GM12878 (cell line): ENCODE measurements around the gene GPR152. TPM values are rescaled to one million over a fixed set of nuclear protein-coding genes. Genes with fewer than 3 reads are reported as not detected.
A peak's percentile ranks its signal among the peaks of the same experiment; 100 is the strongest.

Source experiments
- ATAC-seq: fragments of 200-7000 bp; cut with Tn5 transposase; 3 replicates; pipeline ENCODE4 v1.9.1; 2020; ENCODE audit warnings: mild to moderate bottlenecking, moderate library complexity
- BruUV-seq: library from RNA; stranded (reverse); fragments of 400-500 nt; replicated peaks from 2 replicates; lab custom pipeline; 2021; lab: Mats Ljungman, UMichigan
- CTCF ChIA-PET: fragments of 300-600 bp; sonication (Branson Sonifier 250); formaldehyde crosslinking; extraction: SDS; loops from one replicate; lab custom pipeline; 2021; ENCODE audit warnings: inconsistent platforms; lab: Yijun Ruan, JAX
- POLR2A ChIA-PET: fragments of 350-600 bp; formaldehyde crosslinking; extraction: SDS; loops from one replicate; lab custom pipeline; 2021; ENCODE audit warnings: inconsistent platforms; lab: Charles Lee
- RAD21 ChIA-PET: fragments of 300-600 bp; sonication (Branson Sonifier 250); formaldehyde crosslinking; loops from one replicate; lab custom pipeline; 2023; ENCODE audit warnings: antibody characterized with exemption; ENCODE audit not compliant: unreplicated experiment; lab: Charles Lee
- SMC1A ChIA-PET: fragments of 300-600 bp; sonication (Branson Sonifier 250); formaldehyde crosslinking; loops from one replicate; lab custom pipeline; 2023; ENCODE audit not compliant: unreplicated experiment, uncharacterized antibody; lab: Charles Lee
- DNase-seq: peaks from one replicate; pipeline ENCODE4 v3.0.0-alpha.2; 2011; ENCODE audit warnings: low read depth, low spot score
- FAIRE-seq: peaks from 3 replicates; lab custom pipeline; 2011; peaks lifted over from hg19 to GRCh38; lab: Jason Lieb, UNC
- H2AFZ ChIP-seq: 2 replicates; pipeline ENCODE4 v1.6.0; 2011; ENCODE audit warnings: low read depth, low read length, control low read depth; ENCODE audit not compliant: control insufficient read depth
- H3K27ac ChIP-seq: 2 replicates; pipeline ENCODE4 v1.5.1; 2011; ENCODE audit warnings: control low read depth; ENCODE audit not compliant: control insufficient read depth, insufficient read depth
- H3K27me3 ChIP-seq, 2 experiments: replicated peaks in 1 of 2; 2 replicates each; pipeline versions ENCODE4 v1.6.0 to v1.6.1; 2011; ENCODE audit warnings: low read length in 1 of 2; ENCODE audit not compliant: control insufficient read depth in 2 of 2, insufficient read depth in 2 of 2
- H3K36me3 ChIP-seq, 2 experiments: 2 replicates each; pipeline ENCODE4 v1.5.1; 2011; ENCODE audit warnings: low read length in 1 of 2; ENCODE audit not compliant: control insufficient read depth in 2 of 2, insufficient read depth in 2 of 2
- H3K4me1 ChIP-seq: 2 replicates; pipeline ENCODE4 v1.6.1; 2011; ENCODE audit warnings: mild to moderate bottlenecking, low read length, moderate library complexity, mixed read lengths; ENCODE audit not compliant: control insufficient read depth, insufficient read depth
- H3K4me2 ChIP-seq: 2 replicates; pipeline ENCODE4 v1.6.0; 2011; ENCODE audit warnings: control low read depth; ENCODE audit not compliant: control insufficient read depth, insufficient read depth
- H3K4me3 ChIP-seq: fragments of 200-600 bp; sonication (generic); 2 replicates; pipeline ENCODE4 v1.5.1; 2016
- H3K79me2 ChIP-seq: 2 replicates; pipeline ENCODE4 v1.6.0; 2011; ENCODE audit warnings: low read length; ENCODE audit not compliant: control insufficient read depth, insufficient read depth
- H3K9ac ChIP-seq: 2 replicates; pipeline ENCODE4 v1.8.0; 2011; ENCODE audit warnings: low read length, control low read depth, mixed read lengths; ENCODE audit not compliant: control insufficient read depth, insufficient read depth
- H3K9me3 ChIP-seq: replicated peaks from 3 replicates; pipeline ENCODE4 v1.5.1; 2011; ENCODE audit warnings: mild to moderate bottlenecking, low read length; ENCODE audit not compliant: control insufficient read depth, insufficient read depth
- H4K20me1 ChIP-seq: 2 replicates; pipeline ENCODE4 v1.6.0; 2011; ENCODE audit not compliant: control insufficient read depth, insufficient read depth
- BACH1 ChIP-seq: fragments of 450-650 bp; IDR thresholded peaks from 2 replicates; pipeline ENCODE4 v1.6.1; 2017; ENCODE audit warnings: mild to moderate bottlenecking, borderline replicate concordance
- DPF2 ChIP-seq: fragments of 450-650 bp; IDR thresholded peaks from 2 replicates; pipeline ENCODE4 v1.6.1; 2017; ENCODE audit warnings: mild to moderate bottlenecking
- GATAD2B ChIP-seq: fragments of 450-650 bp; conservative IDR thresholded peaks from 2 replicates; pipeline ENCODE4 v1.6.1; 2017; ENCODE audit warnings: low read depth, mild to moderate bottlenecking, moderate library complexity
- NR2C2 ChIP-seq: IDR thresholded peaks from 2 replicates; pipeline ENCODE4 v1.6.1; 2011; ENCODE audit warnings: borderline replicate concordance, low read depth; ENCODE audit not compliant: control insufficient read depth, insufficient read length
- PML ChIP-seq: IDR thresholded peaks from 2 replicates; pipeline ENCODE4 v1.6.1; 2012; ENCODE audit warnings: low read length, inconsistent platforms
- POLR2A ChIP-seq: IDR thresholded peaks from 2 replicates; pipeline ENCODE4 v1.6.1; 2011; ENCODE audit warnings: low read depth, mild to moderate bottlenecking, low read length
- SIN3A ChIP-seq: IDR thresholded peaks from 2 replicates; pipeline ENCODE4 v1.6.1; 2012; ENCODE audit warnings: low read depth, low read length, improper control_type of control experiment
- SMARCA5 ChIP-seq: fragments of 450-650 bp; IDR thresholded peaks from 2 replicates; pipeline ENCODE4 v1.6.1; 2017; ENCODE audit warnings: mild to moderate bottlenecking
- SREBF2 ChIP-seq: IDR thresholded peaks from 2 replicates; pipeline ENCODE4 v1.6.1; 2012; ENCODE audit warnings: mild to moderate bottlenecking, low read length
- USF1 ChIP-seq: IDR thresholded peaks from 2 replicates; pipeline ENCODE4 v1.6.1; 2011; ENCODE audit warnings: borderline replicate concordance, low read depth, mild to moderate bottlenecking, moderate library complexity, mixed read lengths, low read length; ENCODE audit not compliant: insufficient read depth; ENCODE audit errors: extremely low read length
- ZBED1 ChIP-seq: IDR thresholded peaks from 2 replicates; pipeline ENCODE4 v1.6.1; 2016; ENCODE audit warnings: borderline replicate concordance
- whole genome bisulfite sequencing: methylation state at CpG from one replicate; pipeline ENCODE4 v1.1.6; 2016; ENCODE audit warnings: low lambda C conversion rate; ENCODE audit not compliant: insufficient replicate concordance, insufficient coverage; ENCODE audit errors: missing lambda C conversion rate; 5-methylcytosine and 5-hydroxymethylcytosine counted together
- in situ Hi-C: fragments of 300-500 bp; cut with MboI; formaldehyde crosslinking; loops from 9 replicates; pipeline ENCODE4 v1.14.3; 2018; ENCODE audit warnings: mixed read lengths
- intact Hi-C: fragments of 100-400 bp; cut with micrococcal nuclease; formaldehyde crosslinking; loops from one replicate; pipeline ENCODE4 v1.14.2; 2022; ENCODE audit not compliant: unreplicated experiment
- polyA plus RNA-seq, 11 experiments: library from polyadenylated mRNA; depleted of rRNA in 4 of 11; unstranded in 6 of 11; stranded (reverse) in 5 of 11; fragments of >200 nt; fragmentation: Nextera tagmentation in 4 of 11; fragmentation: Illumina TruSeq in 1 of 11; extraction: Ambion mirVana in 4 of 11; extraction: Trizol in 1 of 11; gene quantifications; 1 replicate in 1 of 11; 2 replicates in 10 of 11; pipeline versions ENCODE4 v1.2.1 to v1.2.3, GENCODE V29; 2011 to 2016; ENCODE audit warnings: inconsistent platforms in 2 of 11, missing spikeins in 2 of 11, low read depth in 1 of 11
- total RNA-seq, 4 experiments: library from RNA; depleted of rRNA in 3 of 4; stranded (reverse); fragments of >200 nt in 3 of 4; fragmentation: Illumina TruSeq in 1 of 4; extraction: Trizol in 1 of 4; gene quantifications; 2 replicates each; pipeline versions ENCODE4 v1.2.1 to v1.2.3, GENCODE V29; 2013 to 2021
- TF ChIP-seq, protein P1 (sequence below): fragments of 450-650 bp; IDR thresholded peaks from 2 replicates; pipeline ENCODE4 v1.6.1; 2016; ENCODE audit warnings: mild to moderate bottlenecking

Gene GPR152
- total and polyA plus RNA-seq, 10 of the 15 experiments (the other 5 are each of a cell fraction or from before 2014, with no cell fraction given), result not detected

DNA sequence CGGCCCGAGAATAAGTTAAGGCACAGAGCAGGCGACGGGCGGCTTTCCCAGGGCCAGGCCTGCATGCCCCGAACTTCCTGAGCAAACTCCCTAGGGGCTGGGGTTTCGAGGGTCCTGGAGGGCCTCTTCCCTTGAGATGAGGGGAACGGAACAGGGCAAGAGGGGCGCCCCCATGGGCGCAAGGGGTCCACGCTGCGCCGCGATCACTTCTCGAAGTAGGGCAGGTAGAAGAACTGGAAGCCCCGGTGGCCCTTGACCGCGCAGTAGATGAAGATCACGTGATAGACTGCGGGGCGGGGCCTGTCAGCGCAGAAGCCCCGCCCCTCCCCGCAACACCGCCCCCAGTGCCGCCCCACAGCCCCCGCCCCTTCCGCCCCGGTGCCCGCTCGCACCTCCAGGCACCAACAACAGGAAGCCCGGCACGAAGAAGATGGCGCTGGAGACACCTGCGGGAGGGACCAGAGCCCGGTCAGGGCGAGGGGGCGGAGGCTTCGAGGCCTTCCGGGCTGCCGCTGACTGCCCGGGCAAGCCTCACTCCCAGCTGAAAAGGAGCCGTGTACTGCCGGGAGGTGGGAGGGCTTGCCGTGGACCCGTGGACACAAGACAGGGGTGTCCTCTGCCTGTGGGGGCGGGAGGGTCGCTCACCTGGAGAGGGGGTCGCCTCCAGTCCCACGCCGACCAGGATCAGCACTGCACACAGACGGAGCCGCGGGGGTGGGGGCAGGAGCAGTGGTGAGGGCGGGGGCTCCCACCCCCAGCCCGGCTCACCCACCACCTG is 12.1 kb upstream of the GPR152 start (continued):
- TF ChIP-seq, protein P1, sequence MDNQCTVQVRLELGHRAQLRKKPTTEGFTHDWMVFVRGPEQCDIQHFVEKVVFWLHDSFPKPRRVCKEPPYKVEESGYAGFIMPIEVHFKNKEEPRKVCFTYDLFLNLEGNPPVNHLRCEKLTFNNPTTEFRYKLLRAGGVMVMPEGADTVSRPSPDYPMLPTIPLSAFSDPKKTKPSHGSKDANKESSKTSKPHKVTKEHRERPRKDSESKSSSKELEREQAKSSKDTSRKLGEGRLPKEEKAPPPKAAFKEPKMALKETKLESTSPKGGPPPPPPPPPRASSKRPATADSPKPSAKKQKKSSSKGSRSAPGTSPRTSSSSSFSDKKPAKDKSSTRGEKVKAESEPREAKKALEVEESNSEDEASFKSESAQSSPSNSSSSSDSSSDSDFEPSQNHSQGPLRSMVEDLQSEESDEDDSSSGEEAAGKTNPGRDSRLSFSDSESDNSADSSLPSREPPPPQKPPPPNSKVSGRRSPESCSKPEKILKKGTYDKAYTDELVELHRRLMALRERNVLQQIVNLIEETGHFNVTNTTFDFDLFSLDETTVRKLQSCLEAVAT, result peak; percentile 80
- peak; percentile 79 for TF ChIP-seq USF1

GRCh38 chr11:67463680-67464410 is 11.3 kb upstream of the GPR152 start:
- ChIA-PET CTCF (interaction anchor here (0.6 to 1.4 kb wide), 2 partner anchors 14 to 63 kb away, joined by 3 read pairs; no protein-coding TSS in a partner anchor), SMC1A (no interaction called here), POLR2A (interaction anchor here (0.6 to 6.3 kb wide), 4 partner anchors 21 to 61 kb away, joined by 3 to 50 read pairs (median 22); partner anchors contain the start of genes CORO1B, PPP1CA, PTPRCAP and RPS6KB2), RAD21 (interaction anchor here (1.4 kb wide), 1 partner anchor 26 kb away, joined by 3 read pairs; the partner anchor contains the start of gene PTPRCAP)
- Histone ChIP-seq H3K79me2 (peaks cover 14% of the 10 kb centered on the region), H3K4me3 (peak overlapping the region; percentile 74), H3K4me2 (peak overlapping the region; percentile 97), H3K27ac (peak overlapping the region; percentile 77), H2AFZ (peak overlapping the region; percentile 79; the same call in 1 of the 2 replicates), H3K9ac (peak overlapping the region; percentile 64; the same call in 1 of the 2 replicates), H3K36me3 (no peaks in the 10 kb centered on the region; a peak in 1 of 4 replicates), H4K20me1 (no peaks in the 10 kb centered on the region), H3K27me3 (no peaks in the 10 kb centered on the region), H3K4me1 (peaks cover 41% of the 10 kb centered on the region), H3K9me3 (no peaks in the 10 kb centered on the region)
- DNase-seq, result no peak
- 51% methylated on average over 20 of the region's 20 CpGs for WGBS
- intact Hi-C loops (no loop called here), in situ Hi-C loops (no loop called here)
- ATAC-seq, result no peak
- BruUV-seq, result no TSS peak
- no peak for TF ChIP-seq NR2C2
- TF ChIP-seq BACH1, result 0 out of 2 replicates have a peak, but pooled peaks have one; percentile 10
- no peak for TF ChIP-seq ZBED1
- no peak for TF ChIP-seq PML
- TF ChIP-seq DPF2, result no peak
- 0 out of 2 replicates have a peak, but pooled peaks have one; percentile 15 for TF ChIP-seq GATAD2B
- TF ChIP-seq POLR2A, result peak; percentile 56
- TF ChIP-seq SREBF2, result no peak
- TF ChIP-seq SIN3A, result 0 out of 2 replicates have a peak, but pooled peaks have one; percentile 4
- TF ChIP-seq SMARCA5, result 0 out of 2 replicates have a peak, but pooled peaks have one; percentile 12
- FAIRE-seq, result no peak
